ENCODE measurements around the gene H3-3A.

The H3-3A gene

DNA sequence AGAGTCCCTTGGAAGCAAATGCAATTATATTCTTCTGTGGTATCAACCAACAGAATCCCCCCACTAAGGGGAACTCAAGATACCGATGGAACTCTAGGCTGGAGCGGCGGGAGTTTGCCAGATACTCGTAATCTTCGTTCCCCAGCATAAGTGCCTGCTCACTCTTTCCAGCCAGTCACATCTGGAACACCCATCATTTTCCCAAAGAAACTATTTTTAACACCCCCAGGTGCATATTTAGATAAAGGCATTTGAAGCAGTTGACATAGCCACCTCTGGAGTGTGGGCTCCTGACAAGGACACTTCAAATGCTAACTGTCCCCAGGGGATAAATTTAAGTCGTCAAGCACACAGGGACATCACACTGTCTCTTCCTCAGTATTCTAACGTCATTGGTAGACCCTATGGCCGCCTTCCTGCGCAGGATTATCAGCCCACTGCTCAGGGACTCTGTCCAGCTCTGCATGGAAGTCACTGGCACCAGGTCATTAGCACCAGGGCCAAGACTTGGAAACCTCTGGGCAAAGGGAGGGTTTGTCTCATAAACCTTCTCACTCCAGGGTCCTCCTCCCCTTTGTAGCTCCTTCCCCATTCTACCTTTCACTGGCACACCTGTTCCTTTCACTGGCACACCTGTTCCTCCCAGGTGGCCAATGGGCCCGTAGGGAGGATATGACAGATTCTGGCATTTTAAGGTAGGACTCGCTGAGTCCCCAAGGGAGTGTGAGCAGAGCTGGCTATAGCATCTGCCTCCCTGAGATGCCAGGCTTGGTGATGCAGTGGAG, 48.8 kb downstream of the H3-3A start:
- DNase-seq (ENCODE audit: low read depth in 3 of 3), result no peak

DNA sequence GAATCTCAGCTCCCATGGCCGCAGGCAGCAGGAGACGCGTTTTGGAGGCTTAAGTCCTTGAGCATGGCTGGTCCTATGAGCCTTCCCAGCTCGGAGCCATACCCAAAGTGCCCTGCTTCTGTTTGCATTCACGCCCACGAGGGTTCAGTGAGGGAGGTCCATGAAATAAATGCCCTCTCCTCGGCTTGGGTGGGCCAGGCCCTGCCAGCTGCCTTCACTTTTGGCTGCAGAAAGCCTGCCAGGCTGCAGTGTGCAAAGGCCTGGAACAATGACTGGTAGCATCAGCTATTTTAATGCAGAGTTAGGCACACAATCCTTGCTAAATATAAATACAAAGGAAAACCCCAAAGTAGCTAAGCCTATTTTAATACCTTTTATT, 49.4 kb downstream of the H3-3A start:
- no peak for DNase-seq (ENCODE audit: low read depth in 3 of 3)

DNA sequence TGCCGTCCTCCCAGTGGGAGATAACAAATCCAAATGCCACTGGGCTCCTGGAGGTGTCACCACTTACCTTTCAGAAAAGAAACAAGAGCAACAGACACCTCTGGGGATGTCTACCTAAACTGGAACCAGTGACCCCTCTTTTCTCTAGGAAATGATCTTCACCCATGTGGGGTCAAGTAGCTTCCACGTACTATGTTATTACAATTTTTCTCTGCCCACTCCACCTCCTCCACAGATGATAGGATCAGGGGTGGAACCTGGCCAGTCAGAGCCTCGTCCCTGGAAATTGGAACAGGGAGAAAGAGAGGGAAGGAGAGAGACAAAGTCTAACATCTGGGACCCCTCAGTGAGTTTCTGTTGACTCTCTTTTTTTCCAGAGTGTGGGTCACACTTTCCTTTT, 50.1 kb downstream of the H3-3A start:
- no peak for DNase-seq (ENCODE audit: low read depth in 3 of 3)

DNA sequence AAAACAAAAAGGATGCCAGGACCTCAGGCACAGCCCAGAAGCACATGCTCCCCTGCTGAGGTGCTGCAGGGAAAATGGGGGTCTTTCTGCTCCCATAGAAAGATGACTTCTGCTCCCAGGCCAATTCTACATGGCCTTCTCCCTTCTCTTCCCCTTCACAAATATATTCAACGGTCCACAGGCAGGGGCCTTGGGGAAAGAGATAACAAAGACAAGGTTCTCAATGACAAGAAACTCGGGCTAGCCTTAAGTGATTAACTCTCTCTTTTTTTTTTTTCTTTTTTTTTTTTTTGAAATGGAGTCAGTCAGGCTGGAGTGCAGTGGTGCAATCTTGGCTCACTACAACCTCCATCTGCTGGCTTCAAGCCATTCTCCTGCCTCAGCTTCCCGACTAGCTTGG, 54.2 kb downstream of the H3-3A start:
- DNase-seq (ENCODE audit: low read depth in 3 of 3), result no peak

DNA sequence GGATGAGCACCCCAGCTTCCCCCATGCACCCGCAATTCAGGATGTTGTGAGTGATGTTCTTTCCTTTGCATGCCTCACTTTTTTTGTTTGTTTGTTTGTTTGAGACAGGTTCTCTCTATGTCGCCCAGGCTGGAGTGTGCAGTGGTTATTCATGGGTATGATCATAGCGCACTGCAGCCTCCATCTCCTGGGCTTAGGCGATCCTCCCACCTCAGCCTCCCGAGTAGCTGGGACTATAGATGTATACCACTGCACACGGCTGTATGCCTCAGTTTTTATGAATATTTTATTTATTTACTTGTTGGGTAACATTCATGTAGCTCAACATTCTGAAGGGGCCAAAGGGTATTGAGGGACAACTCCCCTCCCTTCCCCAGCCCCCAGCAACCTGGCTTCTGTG, 54.8 kb downstream of the H3-3A start:
- no peak for DNase-seq (ENCODE audit: low read depth in 3 of 3)

DNA sequence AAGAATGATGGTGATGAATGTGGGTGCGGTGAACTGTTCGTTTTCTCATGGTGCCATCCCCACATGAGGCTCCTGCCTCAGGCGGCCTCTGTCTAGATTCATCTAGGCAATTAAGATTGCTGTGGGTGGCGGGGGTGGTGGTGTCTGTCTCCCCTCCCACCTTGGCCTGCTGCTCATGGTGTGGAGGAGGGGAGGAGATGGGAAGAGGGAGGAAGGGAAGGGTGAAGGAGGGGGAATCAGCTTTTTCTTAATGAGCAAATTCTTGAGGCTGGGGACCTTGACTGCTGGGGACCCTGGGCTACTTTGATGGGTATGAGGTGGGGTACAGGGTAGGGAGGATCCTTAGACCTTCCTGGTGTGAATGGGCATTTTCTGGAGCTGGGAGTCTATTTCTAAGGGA, 55.8 kb downstream of the H3-3A start:
- no peak for DNase-seq (ENCODE audit: low read depth in 3 of 3)

DNA sequence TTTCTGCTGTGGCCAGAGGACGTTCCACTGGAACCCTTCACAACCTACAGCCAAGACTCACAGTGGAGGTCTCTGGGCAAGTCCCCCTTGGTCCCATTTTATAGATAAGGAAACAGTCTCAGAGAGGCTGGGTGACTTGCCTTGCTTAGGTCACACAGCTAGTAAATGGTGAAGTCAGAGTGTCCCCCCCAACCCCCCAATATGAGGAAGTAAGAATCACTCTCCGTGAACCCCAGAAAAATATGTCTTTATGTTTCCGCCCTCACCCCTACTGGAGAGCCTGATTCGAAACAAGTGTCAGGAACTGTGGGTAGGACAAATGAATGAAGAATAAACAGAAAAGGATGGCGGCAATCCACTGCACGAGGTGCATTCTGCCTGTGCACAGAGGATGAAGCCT, 56.7 kb downstream of the H3-3A start:
- DNase-seq (ENCODE audit: low read depth in 3 of 3), result no peak

DNA sequence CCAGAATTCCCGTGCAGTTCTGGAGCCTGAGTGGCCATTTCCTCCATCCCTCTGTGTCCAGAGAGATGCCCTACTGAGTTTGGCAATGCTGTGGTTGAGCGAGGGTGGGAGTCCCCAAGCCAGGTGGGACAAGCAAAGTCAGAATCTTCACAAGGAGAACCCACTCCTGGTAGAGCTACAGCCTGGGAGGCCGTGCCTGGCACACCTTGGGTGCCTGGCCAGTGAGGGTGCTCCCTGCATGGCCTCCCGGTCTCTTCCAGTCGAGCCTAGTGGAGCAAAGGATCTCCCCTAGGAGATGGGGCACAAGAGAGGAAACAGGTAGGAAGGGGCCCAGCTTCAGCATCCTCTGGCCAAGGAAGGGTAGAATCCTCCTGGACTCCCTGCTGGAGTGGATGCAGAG, 57.9 kb downstream of the H3-3A start:
- no peak for DNase-seq (ENCODE audit: low read depth in 3 of 3)

DNA sequence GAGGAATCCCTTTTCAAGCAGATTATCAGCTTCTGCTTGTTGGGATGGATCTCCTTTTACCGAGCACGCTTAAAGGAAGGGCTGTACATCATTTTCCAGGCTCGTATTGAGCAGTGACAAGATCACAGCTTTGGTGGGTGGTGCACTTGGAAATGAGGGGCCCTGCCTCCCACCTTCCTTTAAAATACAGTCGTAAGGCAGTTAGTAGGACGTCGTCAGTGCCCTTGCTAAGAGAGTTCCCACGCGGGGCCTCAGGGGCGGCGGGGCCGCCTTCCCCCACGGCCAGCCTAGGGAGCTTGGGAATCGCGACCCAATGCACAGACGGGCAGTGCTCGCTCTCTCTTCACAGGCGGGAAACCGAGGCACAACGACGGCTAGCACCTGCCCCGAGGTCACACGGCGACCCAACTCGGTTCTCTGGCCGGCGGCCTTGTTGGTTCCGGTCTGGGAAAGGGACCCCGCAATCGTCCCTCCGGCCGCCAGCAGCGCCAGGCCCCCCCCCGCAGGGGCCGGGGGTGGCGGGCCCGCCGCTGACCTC, 58.6 kb downstream of the H3-3A start:
- no peak for DNase-seq (ENCODE audit: low read depth in 3 of 3)
